Lower leg skin (tissue), 4 donors: ENCODE results near the gene PSEN1. TPM values are rescaled to one million over a fixed set of nuclear protein-coding genes. Genes with fewer than 3 reads are reported as not detected.
"Not testable (repeated sequence)": the region's sequence is repeated elsewhere in the genome, so short reads cannot be mapped to it uniquely, and the experiment has no call there.

ENCODE experiments used
- DNase-seq, 2 donors: peaks; one replicate each; pipeline ENCODE4 v3.0.0-alpha.2; 2019; ENCODE audit warnings: low spot score in 2 of 2
- H3K4me3 ChIP-seq: fragments of 200-600 bp; sonication (generic); 2 replicates; pipeline ENCODE4 v1.5.1; 2017; ENCODE audit warnings: mild to moderate bottlenecking, low read depth; ENCODE audit not compliant: poor library complexity, severe bottlenecking
- POLR2A ChIP-seq, 2 donors: fragments of 450-650 bp; IDR thresholded peaks; one replicate each; pipeline ENCODE4 v1.6.1; 2016 to 2017; ENCODE audit warnings: antibody characterized with exemption in 2 of 2, mild to moderate bottlenecking in 1 of 2, moderate library complexity in 1 of 2
- WGBS, 2 donors: methylation state at CpG; one replicate each; pipeline ENCODE4 v1.1.5; 2018; 5-methylcytosine and 5-hydroxymethylcytosine counted together
- intact Hi-C: fragments of 100-400 bp; cut with DNase I; formaldehyde crosslinking; loops from one replicate; pipeline ENCODE4 v1.15.0; 2023; ENCODE audit warnings: low total_unique reads
- total RNA-seq, 4 donors: library from RNA; depleted of rRNA; stranded (reverse); fragments of >200 nt; gene quantifications; one replicate each; pipeline ENCODE4 v1.1.0, GENCODE V29; 2016
- TF ChIP-seq, protein P1 (sequence below), 3 donors: fragments of 450-650 bp; IDR thresholded peaks; one replicate each; pipeline ENCODE4 v1.5.1; 2016; ENCODE audit warnings: antibody characterized with exemption in 3 of 3, mild to moderate bottlenecking in 3 of 3, moderate library complexity in 2 of 3

PSEN1 gene
- total RNA-seq, 4 donors from 2014 or later = 61.4 to 91.9 (median 63.3) TPM

DNA sequence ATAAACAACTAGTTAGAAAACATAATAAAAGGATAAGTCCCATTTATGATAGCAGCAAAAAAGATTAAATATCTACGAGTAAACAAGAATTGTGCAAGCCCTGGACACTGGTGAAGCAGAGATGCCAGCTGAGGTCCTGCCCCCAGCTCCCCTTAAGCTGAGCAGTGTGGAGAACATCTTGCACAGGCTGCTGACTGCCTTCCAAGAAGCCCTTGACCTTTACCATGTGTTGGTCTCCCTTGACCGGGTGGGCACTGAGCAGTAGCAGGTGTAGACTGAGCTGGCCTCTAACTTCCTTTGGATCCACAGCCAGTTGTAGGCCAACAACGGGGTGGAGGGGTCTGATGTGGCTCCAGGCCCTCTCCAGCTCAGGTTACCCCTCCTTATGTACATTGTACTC is 53.3 kb downstream of the PSEN1 start:
- WGBS, 2 donors = 90 to 94% methylated on average over 3 of the region's 3 CpGs
- intact Hi-C loops = no loop called here
- TF ChIP-seq, protein P1, sequence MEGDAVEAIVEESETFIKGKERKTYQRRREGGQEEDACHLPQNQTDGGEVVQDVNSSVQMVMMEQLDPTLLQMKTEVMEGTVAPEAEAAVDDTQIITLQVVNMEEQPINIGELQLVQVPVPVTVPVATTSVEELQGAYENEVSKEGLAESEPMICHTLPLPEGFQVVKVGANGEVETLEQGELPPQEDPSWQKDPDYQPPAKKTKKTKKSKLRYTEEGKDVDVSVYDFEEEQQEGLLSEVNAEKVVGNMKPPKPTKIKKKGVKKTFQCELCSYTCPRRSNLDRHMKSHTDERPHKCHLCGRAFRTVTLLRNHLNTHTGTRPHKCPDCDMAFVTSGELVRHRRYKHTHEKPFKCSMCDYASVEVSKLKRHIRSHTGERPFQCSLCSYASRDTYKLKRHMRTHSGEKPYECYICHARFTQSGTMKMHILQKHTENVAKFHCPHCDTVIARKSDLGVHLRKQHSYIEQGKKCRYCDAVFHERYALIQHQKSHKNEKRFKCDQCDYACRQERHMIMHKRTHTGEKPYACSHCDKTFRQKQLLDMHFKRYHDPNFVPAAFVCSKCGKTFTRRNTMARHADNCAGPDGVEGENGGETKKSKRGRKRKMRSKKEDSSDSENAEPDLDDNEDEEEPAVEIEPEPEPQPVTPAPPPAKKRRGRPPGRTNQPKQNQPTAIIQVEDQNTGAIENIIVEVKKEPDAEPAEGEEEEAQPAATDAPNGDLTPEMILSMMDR (IDR thresholded peaks at IDR 0.05) = no peak
- no peak for TF ChIP-seq POLR2A (IDR thresholded peaks at IDR 0.05)
- no peak for DNase-seq
- no peak overlapping the region for H3K4me3 ChIP-seq

DNA sequence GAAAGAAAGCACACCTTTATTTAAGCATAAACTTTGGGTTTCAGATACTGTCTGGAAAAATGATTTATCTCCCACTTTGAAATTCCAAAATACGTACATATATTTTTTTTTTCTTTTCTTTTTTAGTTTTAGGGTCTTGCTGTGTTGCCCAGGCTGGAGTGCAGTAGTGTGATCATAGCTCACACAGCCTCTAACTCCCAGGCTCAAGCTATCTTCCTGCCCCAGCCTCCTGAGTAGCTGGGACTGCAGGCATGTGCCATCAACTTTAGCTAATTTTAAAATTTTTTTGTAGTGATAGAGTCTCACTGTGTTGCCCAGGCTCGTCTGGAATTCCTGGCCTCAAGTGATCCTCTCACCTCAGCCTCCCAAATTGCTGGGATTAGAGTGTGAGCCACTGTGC is 55.1 kb downstream of the PSEN1 start:
- intact Hi-C loops = no loop called here
- H3K4me3 ChIP-seq = no peak overlapping the region
- no peak for DNase-seq
- WGBS, 2 donors = 83 to 91% methylated on average over 2 of the region's 2 CpGs
- TF ChIP-seq, protein P1 (IDR thresholded peaks at IDR 0.05) = no peak
- no peak for TF ChIP-seq POLR2A (IDR thresholded peaks at IDR 0.05)

DNA sequence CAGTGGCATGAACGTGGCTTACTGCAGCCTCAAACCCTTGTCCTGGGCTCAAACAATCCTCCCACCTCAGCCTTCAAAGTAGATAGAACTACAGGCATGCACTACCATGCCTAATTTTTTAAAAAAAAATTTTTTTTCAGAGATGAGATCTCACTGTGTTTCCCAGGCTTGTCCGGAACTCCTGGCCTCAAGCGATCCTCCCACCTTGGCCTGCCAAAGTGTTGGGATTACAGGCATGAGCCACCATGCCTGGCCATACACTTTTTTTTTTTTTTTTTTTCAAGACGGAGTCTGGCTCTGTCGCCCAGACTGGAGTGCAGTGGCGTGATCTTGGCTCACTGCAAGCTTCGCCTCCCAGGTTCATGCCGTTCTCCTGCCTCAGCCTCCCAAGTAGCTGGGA is 58.0 kb downstream of the PSEN1 start:
- H3K4me3 ChIP-seq, DNase-seq, intact Hi-C loops: not testable (repeated sequence)
- 92 to 96% methylated on average over 8 of the region's 8 CpGs for WGBS, 2 donors

DNA sequence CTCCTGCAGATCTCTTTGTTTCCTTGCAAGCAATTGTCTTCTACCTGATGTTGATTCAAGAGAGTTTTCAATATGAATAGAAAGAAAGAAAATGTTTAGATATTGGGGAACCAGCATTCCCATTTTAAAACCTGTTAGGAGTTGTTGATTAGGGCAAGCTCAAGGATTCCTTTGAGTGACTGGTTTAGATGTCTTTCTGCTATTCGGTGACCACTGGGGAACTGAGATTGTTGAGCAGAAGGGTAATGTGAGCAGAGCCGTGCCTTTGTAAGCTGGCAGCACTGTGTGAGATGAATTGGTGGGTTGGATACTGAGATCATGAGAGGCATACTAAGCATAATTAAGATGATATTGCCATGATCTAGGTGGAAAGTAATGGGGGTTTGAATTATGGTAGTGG is 61.9 kb downstream of the PSEN1 start:
- TF ChIP-seq POLR2A (IDR thresholded peaks at IDR 0.05) = no peak
- TF ChIP-seq, protein P1 (IDR thresholded peaks at IDR 0.05) = no peak
- intact Hi-C loops = no loop called here
- no peak for DNase-seq
- 85 to 92% methylated on average over 2 of the region's 2 CpGs for WGBS, 2 donors
- no peak overlapping the region for H3K4me3 ChIP-seq

DNA sequence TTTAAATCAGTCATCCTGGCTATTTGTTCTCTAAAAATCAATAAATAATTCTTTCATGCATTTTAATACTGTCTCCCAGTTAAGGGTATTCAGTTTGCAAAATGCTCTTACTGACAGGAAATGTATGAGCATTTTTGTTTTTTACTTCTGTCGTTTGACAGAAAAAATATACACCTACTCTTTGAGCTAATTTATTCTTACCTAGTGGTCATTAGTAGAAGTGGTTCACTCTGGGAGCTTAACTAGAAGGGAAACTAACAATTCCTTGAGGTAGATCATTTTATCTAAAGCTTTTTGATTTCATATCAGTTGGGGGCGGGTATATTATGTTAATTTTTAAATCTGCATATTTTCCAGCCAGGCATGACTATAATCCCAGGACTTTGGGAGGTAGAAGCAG is 67.2 kb downstream of the PSEN1 start:
- TF ChIP-seq, protein P1 (IDR thresholded peaks at IDR 0.05) = no peak
- no peak for TF ChIP-seq POLR2A (IDR thresholded peaks at IDR 0.05)
- H3K4me3 ChIP-seq = no peak overlapping the region
- no peak for DNase-seq
- intact Hi-C loops = no loop called here
- 88 to 90% methylated on average over 2 of the region's 2 CpGs for WGBS, 2 donors

DNA sequence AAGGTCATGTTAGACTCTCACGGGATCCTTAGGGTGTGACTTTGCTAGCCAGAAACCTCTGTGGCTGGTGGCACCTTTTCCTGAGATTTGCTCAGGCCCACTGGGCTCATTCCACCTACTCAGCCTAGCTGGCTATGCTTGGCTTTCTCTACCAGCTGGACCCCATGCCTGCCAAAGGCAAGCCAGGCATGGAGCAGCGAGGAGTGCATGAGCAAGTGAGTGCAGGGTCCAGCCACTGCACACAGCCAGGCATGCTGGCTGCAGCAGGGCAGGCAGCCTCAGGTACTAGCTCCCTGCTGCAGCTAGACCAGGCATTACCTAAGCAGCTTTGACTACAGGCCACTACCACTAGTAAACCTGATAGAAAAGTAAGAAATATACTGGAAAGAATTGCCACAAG is 71.3 kb downstream of the PSEN1 start:
- TF ChIP-seq POLR2A (IDR thresholded peaks at IDR 0.05) = no peak
- TF ChIP-seq, protein P1 (IDR thresholded peaks at IDR 0.05) = no peak
- intact Hi-C loops = no loop called here
- no peak overlapping the region for H3K4me3 ChIP-seq
- WGBS, 2 donors = 96 to 100% methylated on average over 2 of the region's 2 CpGs
- DNase-seq = no peak
